Chondrocyte (in vitro differentiated cells): ENCODE data around the gene EHBP1. TPM values are rescaled to one million over a fixed set of nuclear protein-coding genes. Genes with fewer than 3 reads are reported as not detected.
A peak's percentile ranks its signal among the peaks of the same experiment; 100 is the strongest.

Experiments
- DNase-seq: peaks from one replicate; pipeline ENCODE4 v3.0.0; 2021; ENCODE audit warnings: mixed read lengths, low spot score
- H3K27ac Mint-ChIP-seq: one replicate; pipeline ENCODE4 v1.8.0; 2021; ENCODE audit warnings: mild to moderate bottlenecking, moderate library complexity, mixed read lengths; ENCODE audit not compliant: unreplicated experiment
- H3K27me3 Mint-ChIP-seq: 2 replicates; pipeline ENCODE4 v1.8.0; 2021; ENCODE audit warnings: low read depth, mixed read lengths
- H3K36me3 Mint-ChIP-seq: 2 replicates; pipeline ENCODE4 v1.8.0; 2021; ENCODE audit warnings: low read depth, mixed read lengths
- H3K4me1 Mint-ChIP-seq: 2 replicates; pipeline ENCODE4 v1.8.0; 2021; ENCODE audit warnings: low read depth, mild to moderate bottlenecking, mixed read lengths
- H3K4me3 Mint-ChIP-seq: one replicate; pipeline ENCODE4 v1.8.0; 2021; ENCODE audit warnings: mild to moderate bottlenecking, moderate library complexity, mixed read lengths; ENCODE audit not compliant: unreplicated experiment
- H3K9me3 Mint-ChIP-seq: 2 replicates; pipeline ENCODE4 v1.8.0; 2021; ENCODE audit warnings: low read depth, mixed read lengths
- CTCF ChIP-seq: fragments of 200-600 bp; sonication (generic); IDR thresholded peaks from 2 replicates; pipeline ENCODE4 v1.5.0; 2021; ENCODE audit warnings: antibody characterized with exemption, mild to moderate bottlenecking, moderate library complexity
- total RNA-seq: library from RNA; stranded (reverse); gene quantifications from 3 replicates; pipeline ENCODE4 v1.2.1, GENCODE V29; 2021

Gene EHBP1
- total RNA-seq, 1 donor from 2014 or later: 48.6 TPM

- no peaks in the 10 kb centered on the region for H3K9me3 Mint-ChIP-seq
- no peak for TF ChIP-seq CTCF
- peaks cover 7% of the 10 kb centered on the region for H3K36me3 Mint-ChIP-seq
- H3K27me3 Mint-ChIP-seq: peaks cover 83% of the 10 kb centered on the region
- peak overlapping the region; percentile 74 for H3K4me3 Mint-ChIP-seq
- H3K27ac Mint-ChIP-seq: no peak overlapping the region
- DNase-seq: no peak
- peaks cover 55% of the 10 kb centered on the region for H3K4me1 Mint-ChIP-seq
These were observed 345.7 kb downstream of the EHBP1 start for GRCh38 chr2:63051042-63051794.

GRCh38 chr2:63051795-63052333, 346.4 kb downstream of the EHBP1 start:
- Mint-ChIP-seq H3K36me3 (peaks cover 8% of the 10 kb centered on the region), H3K27ac (no peak overlapping the region), H3K4me1 (peaks cover 60% of the 10 kb centered on the region), H3K9me3 (no peaks in the 10 kb centered on the region), H3K4me3 (no peak overlapping the region), H3K27me3 (peaks cover 83% of the 10 kb centered on the region)
- DNase-seq: no peak
- no peak for TF ChIP-seq CTCF

GRCh38 chr2:63052411-63053080, 347.0 kb downstream of the EHBP1 start:
- no peak for DNase-seq
- Mint-ChIP-seq H3K4me3 (no peak overlapping the region), H3K27me3 (peaks cover 83% of the 10 kb centered on the region), H3K9me3 (no peaks in the 10 kb centered on the region), H3K4me1 (peaks cover 56% of the 10 kb centered on the region), H3K36me3 (peaks cover 9% of the 10 kb centered on the region), H3K27ac (no peak overlapping the region)
- TF ChIP-seq CTCF: no peak

GRCh38 chr2:63053081-63053888, 347.8 kb downstream of the EHBP1 start:
- no peaks in the 10 kb centered on the region for H3K9me3 Mint-ChIP-seq
- peaks cover 10% of the 10 kb centered on the region for H3K36me3 Mint-ChIP-seq
- H3K27ac Mint-ChIP-seq: no peak overlapping the region
- no peak for DNase-seq
- H3K4me1 Mint-ChIP-seq: peaks cover 55% of the 10 kb centered on the region
- peaks cover 85% of the 10 kb centered on the region for H3K27me3 Mint-ChIP-seq
- no peak overlapping the region for H3K4me3 Mint-ChIP-seq
- TF ChIP-seq CTCF: no peak
